A549 (cell line): Measurements from ENCODE around the gene EEFSEC. TPM values are rescaled to one million over a fixed set of nuclear protein-coding genes. Genes with fewer than 3 reads are reported as not detected.

Experiments
- ATAC-seq, 2 experiments: fragments of 200-7000 bp in 1 of 2; fragments of >200 bp in 1 of 2; cut with Nextera tagmentation in 1 of 2; cut with Tn5 transposase in 1 of 2; 3 replicates each; pipeline versions ENCODE4 v1.8.0 to v1.9.1; 2018 to 2020; ENCODE audit warnings: mild to moderate bottlenecking in 1 of 2, moderate library complexity in 1 of 2
- CTCF ChIA-PET: fragments of 300-600 bp; sonication (Branson Sonifier 250); formaldehyde crosslinking; extraction: SDS; loops from one replicate; lab custom pipeline; 2021; ENCODE audit warnings: antibody characterized with exemption, inconsistent platforms; lab: Yijun Ruan, JAX
- POLR2A ChIA-PET: fragments of 350-600 bp; formaldehyde crosslinking; extraction: SDS; loops from one replicate; lab custom pipeline; 2021; ENCODE audit warnings: antibody characterized with exemption, inconsistent platforms; lab: Yijun Ruan, JAX
- DNase-seq, 2 experiments: peaks; one replicate each; pipeline versions ENCODE4 v3.0.0 to v3.0.0-alpha.2; 2011 to 2016; ENCODE audit warnings: low read depth in 1 of 2, low spot score in 1 of 2
- FAIRE-seq: peaks from 2 replicates; lab custom pipeline; 2011; peaks lifted over from hg19 to GRCh38; lab: Jason Lieb, UNC
- H3K27ac ChIP-seq, 2 experiments: fragments of >200 bp; sonication (Bioruptor Twin); formaldehyde crosslinking; 3 replicates each; pipeline ENCODE4 v1.5.1; 2016 to 2017
- H3K4me1 ChIP-seq: fragments of >200 bp; sonication (Bioruptor Twin); formaldehyde crosslinking; 3 replicates; pipeline ENCODE4 v1.6.1; 2016
- H3K4me2 ChIP-seq: fragments of >200 bp; sonication (Bioruptor Twin); formaldehyde crosslinking; 3 replicates; pipeline ENCODE4 v1.6.1; 2016
- H3K4me3 ChIP-seq: fragments of >200 bp; sonication (Bioruptor Twin); formaldehyde crosslinking; 3 replicates; pipeline ENCODE4 v1.5.1; 2016
- H3K9me3 ChIP-seq: fragments of >200 bp; sonication (Bioruptor Twin); formaldehyde crosslinking; 3 replicates; pipeline ENCODE4 v1.6.1; 2016
- CBX2 ChIP-seq: fragments of 200-600 bp; sonication (generic); IDR thresholded peaks from 2 replicates; pipeline ENCODE4 v1.6.1; 2016; ENCODE audit warnings: low read depth, mild to moderate bottlenecking, borderline replicate concordance
- CHD2 ChIP-seq: fragments of 150-350 bp; IDR thresholded peaks from 2 replicates; pipeline ENCODE4 v1.6.1; 2014; ENCODE audit warnings: low read length; ENCODE audit not compliant: partially characterized antibody
- EHF ChIP-seq: fragments of 250-450 bp; sonication (Bioruptor Pico); IDR thresholded peaks from 2 replicates; pipeline ENCODE4 v1.5.0; 2020; ENCODE audit warnings: mild to moderate bottlenecking
- EHMT2 ChIP-seq: fragments of 200-600 bp; sonication (generic); IDR thresholded peaks from 2 replicates; pipeline ENCODE4 v1.6.1; 2016; ENCODE audit warnings: antibody characterized with exemption, low read depth, mild to moderate bottlenecking, moderate library complexity
- HDAC2 ChIP-seq: fragments of 200-600 bp; sonication (generic); IDR thresholded peaks from 2 replicates; pipeline ENCODE4 v1.6.1; 2016
- HEYL ChIP-seq: fragments of 250-450 bp; sonication (Bioruptor Pico); IDR thresholded peaks from 2 replicates; pipeline ENCODE4 v1.8.0; 2021; ENCODE audit warnings: mild to moderate bottlenecking, moderate library complexity
- JUN ChIP-seq, 2 experiments: fragments of >200 bp; sonication (Bioruptor Twin); formaldehyde crosslinking; IDR thresholded peaks; 2 replicates in 1 of 2; 3 replicates in 1 of 2; pipeline ENCODE4 v1.6.1; 2016 to 2017
- JUNB ChIP-seq: fragments of >200 bp; sonication (Bioruptor Twin); formaldehyde crosslinking; IDR thresholded peaks from 2 replicates; pipeline ENCODE4 v1.6.1; 2016
- KDM1A ChIP-seq: fragments of 200-600 bp; sonication (generic); IDR thresholded peaks from 2 replicates; pipeline ENCODE4 v1.6.1; 2016; ENCODE audit warnings: low read depth, mild to moderate bottlenecking
- KDM5A ChIP-seq: fragments of 200-600 bp; sonication (generic); IDR thresholded peaks from 2 replicates; pipeline ENCODE4 v1.6.1; 2016; ENCODE audit warnings: antibody characterized with exemption, mild to moderate bottlenecking
- MYC ChIP-seq: IDR thresholded peaks from 2 replicates; pipeline ENCODE4 v1.6.1; 2012; ENCODE audit warnings: mild to moderate bottlenecking, inconsistent platforms, low read length, improper control_type of control experiment, borderline replicate concordance
- NPAS2 ChIP-seq: fragments of 250-450 bp; sonication (Bioruptor Pico); IDR thresholded peaks from 2 replicates; pipeline ENCODE4 v1.8.0; 2022; ENCODE audit warnings: mild to moderate bottlenecking, moderate library complexity, borderline replicate concordance
- RCOR1 ChIP-seq: fragments of 150-350 bp; IDR thresholded peaks from 2 replicates; pipeline ENCODE4 v1.6.1; 2014; ENCODE audit warnings: antibody characterized with exemption, low read length, low read depth
- RNF2 ChIP-seq: fragments of 200-600 bp; sonication (generic); IDR thresholded peaks from 2 replicates; pipeline ENCODE4 v1.6.1; 2016; ENCODE audit warnings: low read depth, mild to moderate bottlenecking, antibody characterized with exemption, moderate library complexity, borderline replicate concordance
- SMC3 ChIP-seq: fragments of >200 bp; sonication (Bioruptor Twin); formaldehyde crosslinking; IDR thresholded peaks from 3 replicates; pipeline ENCODE4 v1.6.1; 2018; ENCODE audit warnings: inconsistent platforms
- TFCP2L1 ChIP-seq: fragments of 250-450 bp; sonication (Bioruptor Pico); IDR thresholded peaks from 2 replicates; pipeline ENCODE4 v1.5.0; 2021; ENCODE audit warnings: mild to moderate bottlenecking
- ZC3H11A ChIP-seq: fragments of 450-650 bp; IDR thresholded peaks from 2 replicates; pipeline ENCODE4 v1.6.1; 2014; ENCODE audit warnings: antibody characterized with exemption, mild to moderate bottlenecking
- ZFP36 ChIP-seq: fragments of 450-650 bp; IDR thresholded peaks from 2 replicates; pipeline ENCODE4 v1.6.1; 2014; ENCODE audit warnings: borderline replicate concordance; ENCODE audit not compliant: partially characterized antibody
- ZNF302 ChIP-seq: fragments of 250-450 bp; sonication (Bioruptor Pico); IDR thresholded peaks from 2 replicates; pipeline ENCODE4 v1.9.0; 2021; ENCODE audit warnings: inconsistent platforms, mild to moderate bottlenecking, moderate library complexity
- ZSCAN20 ChIP-seq: fragments of 250-450 bp; sonication (Bioruptor Pico); IDR thresholded peaks from 2 replicates; pipeline ENCODE4 v1.8.0; 2022; ENCODE audit warnings: mild to moderate bottlenecking, moderate library complexity
- WGBS: methylation state at CpG from one replicate; pipeline ENCODE4 v1.1.6; 2017; ENCODE audit errors: missing lambda C conversion rate; 5-methylcytosine and 5-hydroxymethylcytosine counted together
- polyA plus RNA-seq, 4 experiments: library from polyadenylated mRNA; depleted of rRNA in 3 of 4; stranded (reverse); fragments of >200 nt; fragmentation: RNase III in 1 of 4; extraction: RNeasy Plus Mini Kit Qiagen cat#74134 plus additional on column Dnase treatment in 1 of 4; gene quantifications; 2 replicates in 3 of 4; 3 replicates in 1 of 4; pipeline ENCODE4 v1.2.3, GENCODE V29; 2011 to 2017
- TF ChIP-seq, protein P1 (sequence below): fragments of 250-450 bp; sonication (Bioruptor Pico); IDR thresholded peaks from 2 replicates; pipeline ENCODE4 v1.5.0; 2020; ENCODE audit warnings: low read depth, mild to moderate bottlenecking, moderate library complexity
- TF ChIP-seq, protein P2 (sequence below): fragments of >200 bp; sonication (Bioruptor Twin); formaldehyde crosslinking; IDR thresholded peaks from 2 replicates; pipeline ENCODE4 v1.6.1; 2016
- TF ChIP-seq, protein P3 (sequence below): fragments of 450-650 bp; IDR thresholded peaks from 2 replicates; pipeline ENCODE4 v1.6.1; 2014; ENCODE audit warnings: antibody characterized with exemption
- TF ChIP-seq, protein P4 (sequence below): fragments of >200 bp; sonication (Bioruptor Twin); formaldehyde crosslinking; IDR thresholded peaks from 3 replicates; pipeline ENCODE4 v1.5.1; 2016

The EEFSEC gene
- polyA plus RNA-seq, 2 of the 4 experiments (the other 2 are of a cell fraction), result 6.9 to 7.3 TPM

DNA sequence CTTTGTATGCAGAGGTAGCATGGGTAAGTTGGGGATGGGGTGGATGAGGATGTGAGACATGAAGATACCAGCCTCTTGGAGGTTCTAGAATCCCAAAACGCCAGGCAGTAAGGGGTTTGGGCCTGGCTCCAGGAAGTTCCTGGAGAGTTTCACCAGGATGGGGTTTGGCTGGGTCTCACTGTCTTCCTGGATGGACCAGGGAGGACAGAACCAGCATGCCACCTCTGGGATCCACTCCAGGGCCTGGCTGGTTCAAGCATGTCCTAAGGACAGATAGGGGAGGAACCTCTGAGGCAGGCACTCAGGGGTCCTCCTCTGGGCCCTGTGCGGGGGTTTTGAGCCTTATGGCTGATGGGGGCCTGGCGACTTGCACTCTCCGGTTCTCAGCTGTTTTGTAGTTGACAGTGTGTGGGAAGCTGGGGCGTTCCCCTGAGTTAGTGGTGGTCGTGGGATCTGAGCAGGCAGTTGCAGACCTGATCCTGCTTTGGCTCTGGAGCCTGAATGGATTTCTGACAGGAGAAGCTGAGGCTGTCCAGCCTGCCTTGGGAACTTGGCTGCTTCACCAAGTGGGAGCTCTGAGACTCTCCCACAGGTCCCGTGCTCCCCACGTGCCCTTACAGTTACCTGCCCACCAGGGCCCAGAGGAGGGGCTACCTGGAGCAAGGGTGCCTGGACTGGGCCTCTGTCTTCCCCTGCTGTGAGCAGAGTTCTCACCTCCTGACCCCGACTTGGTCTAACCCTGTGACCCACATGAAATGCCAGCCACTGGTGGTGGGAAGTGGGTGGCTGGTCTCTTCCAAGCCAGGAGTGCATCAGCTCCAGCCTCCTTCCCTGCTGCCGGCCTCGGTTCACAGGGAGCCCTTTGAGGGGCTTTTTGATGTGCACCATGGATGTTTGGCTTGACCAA is 128.4 kb downstream of the EEFSEC start:
- FAIRE-seq, result no peak
- no peak for DNase-seq

DNA sequence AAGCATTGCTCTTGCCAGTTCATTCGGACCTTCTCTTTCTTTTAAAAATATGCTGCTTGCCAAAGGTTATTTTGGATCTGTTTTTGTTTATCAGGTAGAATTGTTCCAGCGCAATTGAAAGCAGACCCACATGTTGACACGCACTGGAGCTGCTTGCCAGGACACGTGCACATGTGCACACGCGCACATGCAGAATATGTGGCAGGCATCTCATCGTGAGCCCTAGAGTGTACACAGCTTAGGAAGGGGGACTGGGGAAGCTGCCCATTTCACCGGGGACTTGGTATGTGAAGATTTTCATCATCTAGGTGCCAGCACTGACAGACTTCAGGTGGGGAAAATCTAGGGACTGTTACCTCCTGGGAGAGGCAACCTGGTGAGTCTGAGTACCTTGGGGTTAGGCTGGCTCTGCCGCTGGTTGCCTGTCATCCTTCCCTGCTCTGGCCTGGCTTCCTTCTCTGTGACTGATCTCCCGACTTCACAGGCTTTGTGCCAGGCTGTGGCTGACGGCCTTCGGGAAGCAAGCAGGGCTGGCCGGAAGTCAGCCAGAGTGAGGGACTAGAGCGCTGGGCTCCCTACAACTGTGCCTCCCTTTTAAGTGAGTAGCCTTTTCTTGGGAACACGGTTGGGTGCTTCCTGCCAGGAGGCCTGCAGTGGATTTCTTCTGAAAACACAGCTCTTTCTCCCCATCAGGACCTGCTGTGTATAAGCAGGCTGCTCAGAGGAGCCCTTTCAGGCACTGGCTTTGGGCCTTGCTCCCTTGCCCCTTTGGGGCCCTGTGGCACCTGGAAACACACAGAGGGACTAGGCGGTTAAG is 129.3 kb downstream of the EEFSEC start:
- DNase-seq (no peak), ATAC-seq (no peak), FAIRE-seq (no peak)
- no peaks in the 10 kb centered on the region for H3K9me3 ChIP-seq
- H3K4me2 ChIP-seq, result no peak overlapping the region
- CTCF ChIA-PET, result interaction anchor here (0.6 kb wide), 1 partner anchor 298 kb away, joined by 3 read pairs; no protein-coding TSS in a partner anchor
- 86% methylated on average over 10 of the region's 16 CpGs for WGBS
- POLR2A ChIA-PET, result no interaction called here
- TF ChIP-seq MYC (no peak), TFCP2L1 (CRISPR knock-in tag) (no peak), ZC3H11A (no peak), HEYL (CRISPR knock-in tag) (no peak), RCOR1 (no peak), SMC3 (no peak), NPAS2 (CRISPR knock-in tag) (no peak), JUNB (no peak), ZSCAN20 (CRISPR knock-in tag) (no peak), EHF (CRISPR knock-in tag) (no peak), CHD2 (no peak), KDM5A (no peak), ZFP36 (no peak), EHMT2 (no peak), KDM1A (no peak), HDAC2 (no peak)
- TF ChIP-seq, protein P1, sequence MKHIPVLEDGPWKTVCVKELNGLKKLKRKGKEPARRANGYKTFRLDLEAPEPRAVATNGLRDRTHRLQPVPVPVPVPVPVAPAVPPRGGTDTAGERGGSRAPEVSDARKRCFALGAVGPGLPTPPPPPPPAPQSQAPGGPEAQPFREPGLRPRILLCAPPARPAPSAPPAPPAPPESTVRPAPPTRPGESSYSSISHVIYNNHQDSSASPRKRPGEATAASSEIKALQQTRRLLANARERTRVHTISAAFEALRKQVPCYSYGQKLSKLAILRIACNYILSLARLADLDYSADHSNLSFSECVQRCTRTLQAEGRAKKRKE (CRISPR knock-in tag), result no peak
- TF ChIP-seq, protein P2, sequence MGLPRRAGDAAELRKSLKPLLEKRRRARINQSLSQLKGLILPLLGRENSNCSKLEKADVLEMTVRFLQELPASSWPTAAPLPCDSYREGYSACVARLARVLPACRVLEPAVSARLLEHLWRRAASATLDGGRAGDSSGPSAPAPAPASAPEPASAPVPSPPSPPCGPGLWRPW, result no peak
- H3K4me3 ChIP-seq, result no peak overlapping the region
- H3K27ac ChIP-seq, result no peak overlapping the region
- H3K4me1 ChIP-seq, result no peaks in the 10 kb centered on the region

More for the DNA sequence above, 128.4 kb downstream of the EEFSEC start:
- H3K4me1 ChIP-seq, result no peaks in the 10 kb centered on the region
- 78% methylated on average over 9 of the region's 11 CpGs for WGBS
- no peak for ATAC-seq
- H3K9me3 ChIP-seq, result no peaks in the 10 kb centered on the region
- ChIA-PET POLR2A (no interaction called here), CTCF (no interaction called here)
- no peak overlapping the region for H3K4me3 ChIP-seq
- H3K4me2 ChIP-seq, result no peak overlapping the region
- TF ChIP-seq CHD2 (no peak), ZC3H11A (no peak), RNF2 (no peak), JUN (IDR thresholded peaks at IDR 0.05) (no peak), CBX2 (no peak)
- no peak overlapping the region for H3K27ac ChIP-seq

DNA sequence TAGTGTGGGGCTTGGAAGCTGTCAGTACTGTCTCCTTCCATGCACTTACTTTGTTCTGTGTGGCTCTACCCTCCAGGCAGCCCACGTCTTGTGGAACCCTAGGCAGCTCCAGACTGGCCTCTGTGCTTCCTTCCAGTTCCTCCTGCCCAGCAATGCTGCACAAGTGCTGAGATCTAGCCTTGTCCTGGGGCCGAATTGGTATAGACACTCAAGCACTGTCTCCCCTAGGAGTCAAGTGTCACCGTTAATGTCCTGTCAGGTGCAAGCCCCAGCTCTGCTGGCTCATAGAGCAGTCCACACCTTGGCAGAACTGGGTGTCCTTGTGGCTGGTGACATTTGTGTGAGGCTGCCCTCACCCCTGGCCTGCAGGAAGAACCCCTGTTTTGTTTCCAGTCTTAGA is 130.1 kb downstream of the EEFSEC start:
- 45% methylated on average over 2 of the region's 3 CpGs for WGBS
- H3K4me3 ChIP-seq, result no peak overlapping the region
- H3K9me3 ChIP-seq, result no peaks in the 10 kb centered on the region
- TF ChIP-seq, protein P3, sequence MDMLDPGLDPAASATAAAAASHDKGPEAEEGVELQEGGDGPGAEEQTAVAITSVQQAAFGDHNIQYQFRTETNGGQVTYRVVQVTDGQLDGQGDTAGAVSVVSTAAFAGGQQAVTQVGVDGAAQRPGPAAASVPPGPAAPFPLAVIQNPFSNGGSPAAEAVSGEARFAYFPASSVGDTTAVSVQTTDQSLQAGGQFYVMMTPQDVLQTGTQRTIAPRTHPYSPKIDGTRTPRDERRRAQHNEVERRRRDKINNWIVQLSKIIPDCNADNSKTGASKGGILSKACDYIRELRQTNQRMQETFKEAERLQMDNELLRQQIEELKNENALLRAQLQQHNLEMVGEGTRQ, result no peak
- TF ChIP-seq, protein P4, sequence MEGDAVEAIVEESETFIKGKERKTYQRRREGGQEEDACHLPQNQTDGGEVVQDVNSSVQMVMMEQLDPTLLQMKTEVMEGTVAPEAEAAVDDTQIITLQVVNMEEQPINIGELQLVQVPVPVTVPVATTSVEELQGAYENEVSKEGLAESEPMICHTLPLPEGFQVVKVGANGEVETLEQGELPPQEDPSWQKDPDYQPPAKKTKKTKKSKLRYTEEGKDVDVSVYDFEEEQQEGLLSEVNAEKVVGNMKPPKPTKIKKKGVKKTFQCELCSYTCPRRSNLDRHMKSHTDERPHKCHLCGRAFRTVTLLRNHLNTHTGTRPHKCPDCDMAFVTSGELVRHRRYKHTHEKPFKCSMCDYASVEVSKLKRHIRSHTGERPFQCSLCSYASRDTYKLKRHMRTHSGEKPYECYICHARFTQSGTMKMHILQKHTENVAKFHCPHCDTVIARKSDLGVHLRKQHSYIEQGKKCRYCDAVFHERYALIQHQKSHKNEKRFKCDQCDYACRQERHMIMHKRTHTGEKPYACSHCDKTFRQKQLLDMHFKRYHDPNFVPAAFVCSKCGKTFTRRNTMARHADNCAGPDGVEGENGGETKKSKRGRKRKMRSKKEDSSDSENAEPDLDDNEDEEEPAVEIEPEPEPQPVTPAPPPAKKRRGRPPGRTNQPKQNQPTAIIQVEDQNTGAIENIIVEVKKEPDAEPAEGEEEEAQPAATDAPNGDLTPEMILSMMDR, result no peak
- no peak for TF ChIP-seq ZNF302
- ATAC-seq (no peak), FAIRE-seq (no peak), DNase-seq (no peak)
- H3K27ac ChIP-seq, result no peak overlapping the region
- no peak overlapping the region for H3K4me2 ChIP-seq
- POLR2A ChIA-PET, result no interaction called here
- no peaks in the 10 kb centered on the region for H3K4me1 ChIP-seq
- CTCF ChIA-PET, result interaction anchor here (0.6 kb wide), 1 partner anchor 298 kb away, joined by 3 read pairs; no protein-coding TSS in a partner anchor
